NCI-H226 (cell line): Measurements from ENCODE around the gene ARID5A.

Experiments
- DNase-seq: peaks from one replicate; pipeline ENCODE4 v3.0.0-alpha.2; 2015

ARID5A gene

GRCh38 chr2:96558485-96558884, 21.9 kb downstream of the ARID5A start:
- no peak for DNase-seq

DNA sequence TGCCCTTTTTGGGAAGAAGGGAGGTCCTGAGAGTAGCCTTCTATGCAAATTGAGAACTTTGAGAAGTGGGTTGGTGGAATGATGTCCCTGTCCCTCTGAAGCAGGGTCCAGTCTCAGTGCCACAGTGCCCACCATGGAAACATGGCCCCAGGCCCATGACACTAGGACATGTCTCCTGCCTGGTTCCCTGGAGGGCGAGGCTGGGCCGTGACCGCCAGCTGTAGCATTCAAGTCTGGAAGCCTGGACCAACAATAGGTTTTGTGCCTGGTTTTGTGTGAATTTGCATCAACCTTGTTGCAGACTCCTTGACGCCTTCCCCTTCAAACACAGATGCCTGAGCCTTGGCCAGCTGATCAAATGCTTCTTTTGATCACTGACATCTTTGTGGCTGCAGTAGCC, 27.5 kb downstream of the ARID5A start:
- DNase-seq, result no peak

- DNase-seq, result no peak
These were observed 28.0 kb downstream of the ARID5A start for GRCh38 chr2:96564563-96564962.

- no peak for DNase-seq
These were observed 28.6 kb downstream of the ARID5A start for GRCh38 chr2:96565111-96565510.

DNA sequence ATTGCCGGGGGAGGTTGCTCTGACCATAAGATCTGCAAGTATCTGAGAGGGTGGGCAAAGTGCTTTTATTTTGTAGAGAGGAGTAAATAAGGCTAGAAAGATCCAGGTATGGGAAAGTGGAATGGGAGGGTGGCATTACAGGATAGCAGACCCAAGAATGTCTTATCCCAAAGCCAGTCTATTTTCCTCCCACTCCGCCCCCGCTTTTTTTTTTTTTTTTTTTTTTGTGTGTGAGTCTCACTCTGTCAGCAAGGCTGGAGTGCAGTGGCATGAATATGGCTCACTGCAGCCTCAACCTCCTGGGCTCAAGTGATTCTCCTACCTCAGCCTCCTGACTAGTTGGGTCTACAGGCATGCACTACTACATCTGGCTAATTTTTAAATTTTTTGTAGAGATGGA, 31.5 kb downstream of the ARID5A start:
- no peak for DNase-seq

DNA sequence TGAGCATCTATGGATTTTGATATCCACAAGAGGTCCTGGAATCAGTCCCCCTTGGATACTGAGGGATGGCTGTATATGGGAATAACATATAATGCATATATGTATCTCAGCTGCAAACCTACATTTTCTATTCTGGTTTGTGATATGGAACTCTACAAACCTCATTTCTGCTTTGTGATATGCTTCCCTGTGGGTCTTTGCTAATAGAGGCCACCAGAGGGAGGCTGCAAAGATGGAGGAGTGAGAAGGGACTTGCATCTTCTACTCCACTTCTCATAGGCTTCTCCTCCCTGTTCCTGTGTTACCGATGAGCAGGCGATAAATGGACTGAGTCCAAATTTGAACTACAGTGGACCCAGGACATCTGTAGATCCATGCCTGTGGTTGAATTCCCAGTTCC, 37.8 kb downstream of the ARID5A start:
- DNase-seq, result no peak

DNA sequence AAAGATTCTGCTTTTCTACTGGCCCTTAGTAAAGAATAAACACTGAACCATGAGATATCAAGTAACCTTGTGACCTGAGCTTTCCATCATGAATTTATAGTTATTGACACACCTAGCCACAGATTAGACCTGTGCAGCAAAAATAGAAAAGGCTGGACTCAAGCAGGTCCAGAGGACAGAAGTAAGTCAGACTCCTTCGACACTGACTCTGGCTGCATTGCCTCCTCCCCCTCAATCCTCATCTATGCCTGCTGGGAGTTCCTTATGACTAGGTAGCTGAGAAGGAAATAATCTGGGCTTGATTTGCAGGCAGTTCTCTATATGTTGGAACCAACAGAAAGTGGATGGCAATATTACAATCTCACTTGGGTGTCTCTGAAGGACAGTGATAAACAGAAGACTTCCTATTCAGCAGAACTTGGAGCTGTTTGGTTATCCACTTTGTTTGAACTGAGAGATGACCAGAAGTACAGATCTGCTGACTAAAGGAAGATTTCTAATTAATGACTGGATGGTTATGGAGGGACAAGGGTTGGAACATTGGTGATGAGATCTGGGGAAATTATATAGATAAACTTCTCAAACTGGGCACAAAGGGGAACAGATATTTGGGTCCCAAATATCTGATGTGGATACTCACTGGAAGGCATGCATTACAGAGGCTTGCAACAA, 39.4 kb downstream of the ARID5A start:
- no peak for DNase-seq

- DNase-seq, result no peak
These were observed 40.9 kb downstream of the ARID5A start for GRCh38 chr2:96577501-96577900.

DNA sequence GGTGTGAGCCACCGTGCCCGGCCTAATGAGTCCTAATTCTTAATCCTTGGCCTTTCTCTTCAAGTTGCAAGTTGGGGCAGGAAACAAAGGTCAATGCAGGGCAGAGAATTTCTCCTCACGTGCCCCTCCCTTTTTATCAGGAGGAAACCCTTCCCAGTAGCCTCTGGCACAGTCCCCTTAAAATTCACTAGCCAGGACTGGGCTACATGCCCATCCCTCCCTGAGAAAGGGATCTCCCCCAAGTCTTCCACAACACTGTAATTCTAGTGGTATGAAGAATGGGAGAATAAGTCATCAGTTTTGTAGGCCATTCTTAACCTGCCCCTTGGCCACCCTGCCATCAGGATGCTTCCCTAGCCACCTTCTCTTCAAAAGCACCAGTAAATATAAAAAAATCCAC, 42.2 kb downstream of the ARID5A start:
- DNase-seq, result peak; percentile 50

- no peak for DNase-seq
These were observed 42.9 kb downstream of the ARID5A start for GRCh38 chr2:96579422-96579821.

DNA sequence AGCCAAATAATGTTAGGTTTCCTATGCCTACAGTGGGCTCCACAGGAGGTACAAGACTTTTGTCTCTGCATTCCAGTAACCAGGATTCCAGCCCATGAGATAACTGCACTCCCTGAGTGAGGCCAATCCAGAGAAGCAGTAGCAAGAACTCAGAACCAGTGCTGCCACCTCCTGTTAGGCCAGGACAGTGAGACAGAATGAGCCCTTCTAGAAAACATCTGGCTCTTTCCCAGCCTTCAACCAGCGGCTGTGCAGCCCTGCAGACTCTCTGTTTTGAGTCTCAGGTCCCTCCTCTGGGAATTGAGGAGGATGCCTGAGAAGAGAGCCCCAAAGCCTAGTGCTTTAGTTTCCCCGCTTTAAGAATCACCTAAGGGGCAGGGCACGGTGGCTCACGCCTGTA, 44.2 kb downstream of the ARID5A start:
- peak; percentile 69 for DNase-seq

GRCh38 chr2:96584017-96584416, 47.5 kb downstream of the ARID5A start:
- peak; percentile 89 for DNase-seq

DNA sequence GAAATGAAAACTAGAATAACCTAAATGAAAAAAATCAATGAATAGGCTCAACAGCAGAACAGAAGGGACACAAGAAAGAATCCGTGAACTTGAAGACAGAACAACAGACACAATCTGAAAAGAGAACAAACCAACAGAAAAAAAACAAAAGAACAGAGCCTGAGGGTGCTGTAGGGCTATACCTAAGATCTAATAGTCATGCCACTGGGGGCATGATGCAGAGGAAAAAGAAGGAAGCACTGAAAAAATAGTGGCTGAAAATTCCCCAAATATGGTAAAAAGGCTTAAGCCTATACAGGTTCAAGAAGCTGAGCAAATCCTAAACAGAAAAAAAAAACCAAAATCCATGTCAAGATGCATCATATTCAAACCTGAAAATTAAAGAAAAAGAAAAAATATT, 51.3 kb downstream of the ARID5A start:
- DNase-seq, result no peak

GRCh38 chr2:96591054-96591453, 54.5 kb downstream of the ARID5A start:
- no peak for DNase-seq

DNA sequence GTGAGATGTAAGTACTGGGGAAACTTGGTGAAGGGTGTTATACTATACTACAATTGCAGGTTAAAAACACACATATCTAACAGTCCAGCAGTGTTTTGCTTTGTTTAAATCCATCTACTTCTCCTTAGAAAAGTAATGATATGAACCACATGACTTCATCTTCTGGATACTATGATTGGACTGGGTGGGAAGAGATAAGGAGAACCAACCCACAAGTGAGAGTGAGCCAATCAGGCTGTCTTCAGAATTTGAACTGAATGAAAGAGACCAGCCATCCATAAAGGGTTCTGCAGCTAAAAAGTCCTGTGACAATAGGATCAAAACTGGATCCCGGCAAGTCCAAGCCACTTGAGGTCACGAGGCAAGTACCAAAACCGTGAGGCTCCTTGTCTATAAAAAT, 54.9 kb downstream of the ARID5A start:
- DNase-seq, result no peak

DNA sequence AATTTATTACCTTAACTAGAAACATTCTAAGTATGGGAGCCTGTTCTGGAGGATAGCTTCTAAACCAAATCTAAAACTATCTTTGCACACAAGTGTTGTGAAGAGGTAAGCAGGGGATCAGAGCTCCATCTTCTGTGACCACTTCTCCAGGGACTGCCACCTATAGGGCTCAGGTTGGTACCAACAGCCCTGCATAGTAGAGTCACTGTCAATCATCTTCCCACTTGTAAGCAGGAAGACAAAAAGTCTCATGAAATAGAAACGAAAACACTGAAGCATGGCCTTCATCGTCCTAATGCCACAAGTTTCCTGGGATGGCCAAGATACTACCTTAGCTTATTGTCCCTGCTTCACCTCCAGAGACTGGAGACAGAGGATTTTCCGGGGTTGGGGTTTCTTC, 57.7 kb downstream of the ARID5A start:
- no peak for DNase-seq

DNA sequence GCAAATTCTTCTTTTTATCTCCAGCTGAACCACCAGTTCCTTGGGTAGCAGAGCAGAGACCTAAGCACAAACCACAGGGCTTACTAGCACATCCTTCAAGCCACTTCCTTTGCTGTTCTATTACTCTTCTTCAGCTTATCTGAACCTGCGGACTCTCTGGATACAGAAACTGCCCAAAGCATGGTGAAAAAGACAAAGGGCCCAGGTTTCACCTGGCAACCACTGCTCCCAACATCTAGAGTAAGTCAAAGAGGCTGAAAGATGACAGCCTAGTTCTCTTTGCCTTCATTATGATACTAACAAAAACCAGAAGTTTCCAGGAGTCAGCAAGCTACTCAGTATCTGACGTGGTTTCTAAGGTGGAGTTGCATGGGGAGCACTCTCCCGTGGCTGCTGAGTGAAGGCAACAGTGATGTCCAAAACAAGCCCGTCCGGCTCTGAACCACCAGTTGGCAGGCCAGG, 58.2 kb downstream of the ARID5A start:
- no peak for DNase-seq

DNA sequence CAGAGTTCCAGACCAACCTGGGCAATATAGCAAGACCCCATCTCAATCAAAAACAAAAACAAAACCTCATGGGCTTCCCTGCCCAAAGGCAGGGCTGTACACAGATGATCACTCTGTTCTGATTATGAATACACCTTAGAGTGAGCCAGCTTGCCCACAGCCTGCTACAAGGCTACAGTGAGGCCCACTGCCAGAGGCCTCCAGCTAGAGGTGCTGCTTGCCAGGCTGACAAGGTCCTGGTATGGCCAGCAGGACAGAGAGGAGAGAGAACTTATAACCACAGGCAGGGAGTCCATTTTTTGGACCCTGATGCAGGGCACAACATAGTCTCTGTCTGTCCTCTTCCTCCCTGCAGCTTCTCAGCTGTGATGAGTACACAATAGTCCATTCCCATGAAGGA, 60.0 kb downstream of the ARID5A start:
- no peak for DNase-seq

GRCh38 chr2:96599941-96600340, 63.4 kb downstream of the ARID5A start:
- DNase-seq, result no peak

GRCh38 chr2:96601382-96602292, 65.1 kb downstream of the ARID5A start:
- DNase-seq, result no peak
